NCI-H1417 treated with DMSO at 0.1 percent for 48 hours (cell line): Measurements from ENCODE around the gene FHOD3.

Source experiments
- DNase-seq: peaks from one replicate; lab custom pipeline; 2025; lab: John Stamatoyannopoulos, UW

FHOD3 gene

GRCh38 chr18:36481201-36481657 is 183.7 kb downstream of the FHOD3 start:
- DNase-seq = no peak

- no peak for DNase-seq
Observed at GRCh38 chr18:36481935-36482334, 184.4 kb downstream of the FHOD3 start.

GRCh38 chr18:36484591-36484990 is 187.1 kb downstream of the FHOD3 start:
- DNase-seq = no peak

GRCh38 chr18:36485772-36486171 is 188.3 kb downstream of the FHOD3 start:
- DNase-seq = no peak

- no peak for DNase-seq
Observed at GRCh38 chr18:36488131-36488530, 190.6 kb downstream of the FHOD3 start.

- no peak for DNase-seq
Observed at GRCh38 chr18:36490897-36491296, 193.4 kb downstream of the FHOD3 start.

- no peak for DNase-seq
Observed at GRCh38 chr18:36492604-36493329, 195.3 kb downstream of the FHOD3 start.

- DNase-seq = no peak
Observed at GRCh38 chr18:36493349-36494159, 196.0 kb downstream of the FHOD3 start.

GRCh38 chr18:36494160-36494437 is 196.6 kb downstream of the FHOD3 start:
- DNase-seq = no peak

- DNase-seq = no peak
Observed at GRCh38 chr18:36496022-36496421, 198.5 kb downstream of the FHOD3 start.

- DNase-seq = no peak
Observed at GRCh38 chr18:36499938-36500337, 202.4 kb downstream of the FHOD3 start.

- DNase-seq = no peak
Observed at GRCh38 chr18:36501100-36501499, 203.6 kb downstream of the FHOD3 start.

GRCh38 chr18:36503477-36503876 is 206.0 kb downstream of the FHOD3 start:
- no peak for DNase-seq

- no peak for DNase-seq
Observed at GRCh38 chr18:36504928-36505327, 207.4 kb downstream of the FHOD3 start.

GRCh38 chr18:36505665-36506064 is 208.2 kb downstream of the FHOD3 start:
- no peak for DNase-seq

- DNase-seq = no peak
Observed at GRCh38 chr18:36509646-36510197, 212.2 kb downstream of the FHOD3 start.

- no peak for DNase-seq
Observed at GRCh38 chr18:36511791-36512352, 214.4 kb downstream of the FHOD3 start.

- DNase-seq = no peak
Observed at GRCh38 chr18:36513556-36513955, 216.0 kb downstream of the FHOD3 start.

- DNase-seq = no peak
Observed at GRCh38 chr18:36514778-36515177, 217.3 kb downstream of the FHOD3 start.

- no peak for DNase-seq
Observed at GRCh38 chr18:36516258-36516657, 218.7 kb downstream of the FHOD3 start.

GRCh38 chr18:36516726-36517125 is 219.2 kb downstream of the FHOD3 start:
- no peak for DNase-seq

GRCh38 chr18:36518839-36519238 is 221.3 kb downstream of the FHOD3 start:
- DNase-seq = no peak

GRCh38 chr18:36519358-36519757 is 221.8 kb downstream of the FHOD3 start:
- no peak for DNase-seq
